KMS-11 (cell line): Measurements from ENCODE around the gene CEACAM20.
"Not testable (repeated sequence)": the region's sequence is repeated elsewhere in the genome, so short reads cannot be mapped to it uniquely, and the experiment has no call there.

Experiments used
- H2AFZ ChIP-seq: fragments of 200-600 bp; sonication (generic); 2 replicates; pipeline ENCODE4 v1.6.1; 2016; ENCODE audit warnings: antibody characterized with exemption, mixed run types, low read depth
- H3K27ac ChIP-seq: fragments of 200-600 bp; sonication (generic); 2 replicates; pipeline ENCODE4 v1.6.1; 2016; ENCODE audit warnings: mild to moderate bottlenecking, mixed run types
- H3K27me3 ChIP-seq: fragments of 200-600 bp; sonication (generic); 2 replicates; pipeline ENCODE4 v1.6.1; 2017; ENCODE audit warnings: mild to moderate bottlenecking, low read depth, mixed run types, moderate library complexity; ENCODE audit not compliant: insufficient read depth
- H3K36me3 ChIP-seq: fragments of 200-600 bp; sonication (generic); 2 replicates; pipeline ENCODE4 v1.6.1; 2017; ENCODE audit warnings: mild to moderate bottlenecking, mixed run types; ENCODE audit not compliant: insufficient read depth
- H3K4me1 ChIP-seq: fragments of 200-600 bp; sonication (generic); 2 replicates; pipeline ENCODE4 v1.6.1; 2016; ENCODE audit warnings: mild to moderate bottlenecking, low read depth, mixed run types; ENCODE audit not compliant: poor library complexity, severe bottlenecking
- H3K4me2 ChIP-seq: fragments of 200-600 bp; sonication (generic); 2 replicates; pipeline ENCODE4 v1.7.0; 2016; ENCODE audit warnings: mild to moderate bottlenecking, mixed run types
- H3K4me3 ChIP-seq: fragments of 200-600 bp; sonication (generic); IDR thresholded peaks from 2 replicates; pipeline ENCODE4 v1.6.1; 2017; ENCODE audit warnings: low read depth, low read length, mixed read lengths; ENCODE audit not compliant: insufficient read depth
- H3K79me2 ChIP-seq: fragments of 200-600 bp; sonication (generic); 2 replicates; pipeline ENCODE4 v1.6.1; 2016; ENCODE audit warnings: low read depth, mixed run types; ENCODE audit not compliant: insufficient read depth
- H3K9ac ChIP-seq: fragments of 200-600 bp; sonication (generic); 2 replicates; pipeline ENCODE4 v1.6.1; 2016; ENCODE audit warnings: mild to moderate bottlenecking, mixed run types
- H4K20me1 ChIP-seq: fragments of 200-600 bp; sonication (generic); 2 replicates; pipeline ENCODE4 v1.6.1; 2016; ENCODE audit warnings: mild to moderate bottlenecking, mixed run types; ENCODE audit not compliant: insufficient read depth
- TF ChIP-seq, protein P1 (sequence below): fragments of 200-600 bp; sonication (generic); conservative IDR thresholded peaks from 2 replicates; pipeline ENCODE4 v1.6.1; 2017; ENCODE audit warnings: low read depth, mild to moderate bottlenecking, antibody characterized with exemption, low read length, moderate library complexity, mixed read lengths

The CEACAM20 gene

GRCh38 chr19:44566984-44567383 lies 37.5 kb upstream of the CEACAM20 start:
- Histone ChIP-seq H3K36me3 (no peaks in the 10 kb centered on the region), H3K27me3 (no peaks in the 10 kb centered on the region), H3K27ac (no peak overlapping the region), H3K4me1 (peaks cover 7% of the 10 kb centered on the region), H3K9ac (no peak overlapping the region), H3K79me2 (no peaks in the 10 kb centered on the region), H2AFZ (no peak overlapping the region), H3K4me2 (no peak overlapping the region), H3K4me3 (no peak overlapping the region), H4K20me1 (no peaks in the 10 kb centered on the region)
- TF ChIP-seq, protein P1, sequence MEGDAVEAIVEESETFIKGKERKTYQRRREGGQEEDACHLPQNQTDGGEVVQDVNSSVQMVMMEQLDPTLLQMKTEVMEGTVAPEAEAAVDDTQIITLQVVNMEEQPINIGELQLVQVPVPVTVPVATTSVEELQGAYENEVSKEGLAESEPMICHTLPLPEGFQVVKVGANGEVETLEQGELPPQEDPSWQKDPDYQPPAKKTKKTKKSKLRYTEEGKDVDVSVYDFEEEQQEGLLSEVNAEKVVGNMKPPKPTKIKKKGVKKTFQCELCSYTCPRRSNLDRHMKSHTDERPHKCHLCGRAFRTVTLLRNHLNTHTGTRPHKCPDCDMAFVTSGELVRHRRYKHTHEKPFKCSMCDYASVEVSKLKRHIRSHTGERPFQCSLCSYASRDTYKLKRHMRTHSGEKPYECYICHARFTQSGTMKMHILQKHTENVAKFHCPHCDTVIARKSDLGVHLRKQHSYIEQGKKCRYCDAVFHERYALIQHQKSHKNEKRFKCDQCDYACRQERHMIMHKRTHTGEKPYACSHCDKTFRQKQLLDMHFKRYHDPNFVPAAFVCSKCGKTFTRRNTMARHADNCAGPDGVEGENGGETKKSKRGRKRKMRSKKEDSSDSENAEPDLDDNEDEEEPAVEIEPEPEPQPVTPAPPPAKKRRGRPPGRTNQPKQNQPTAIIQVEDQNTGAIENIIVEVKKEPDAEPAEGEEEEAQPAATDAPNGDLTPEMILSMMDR: no peak

- H3K79me2 ChIP-seq, H3K4me1 ChIP-seq, H3K9ac ChIP-seq, H3K27ac ChIP-seq, H3K27me3 ChIP-seq, H3K4me2 ChIP-seq, H3K36me3 ChIP-seq, H2AFZ ChIP-seq, H3K4me3 ChIP-seq, H4K20me1 ChIP-seq: not testable (repeated sequence)
Observed at GRCh38 chr19:44563086-44563655, 33.7 kb upstream of the CEACAM20 start.

GRCh38 chr19:44557933-44558332 lies 28.5 kb upstream of the CEACAM20 start:
- no peak overlapping the region for H3K4me3 ChIP-seq
- no peak overlapping the region for H3K27ac ChIP-seq
- no peak overlapping the region for H2AFZ ChIP-seq
- no peaks in the 10 kb centered on the region for H3K4me1 ChIP-seq
- no peak overlapping the region for H3K9ac ChIP-seq
- no peaks in the 10 kb centered on the region for H3K27me3 ChIP-seq
- H4K20me1 ChIP-seq: no peaks in the 10 kb centered on the region
- no peaks in the 10 kb centered on the region for H3K79me2 ChIP-seq
- TF ChIP-seq, protein P1: no peak
- H3K36me3 ChIP-seq: no peaks in the 10 kb centered on the region
- H3K4me2 ChIP-seq: no peak overlapping the region

- Histone ChIP-seq H4K20me1 (no peaks in the 10 kb centered on the region), H2AFZ (no peak overlapping the region), H3K4me3 (no peak overlapping the region), H3K36me3 (no peaks in the 10 kb centered on the region), H3K27ac (no peak overlapping the region), H3K4me1 (no peaks in the 10 kb centered on the region), H3K9ac (no peak overlapping the region), H3K79me2 (no peaks in the 10 kb centered on the region), H3K4me2 (no peak overlapping the region), H3K27me3 (no peaks in the 10 kb centered on the region)
- TF ChIP-seq, protein P1: no peak
Observed at GRCh38 chr19:44554641-44555246, 25.3 kb upstream of the CEACAM20 start.

- H3K27me3 ChIP-seq: no peaks in the 10 kb centered on the region
- no peak overlapping the region for H3K9ac ChIP-seq
- H3K4me3 ChIP-seq: no peak overlapping the region
- H3K79me2 ChIP-seq: no peaks in the 10 kb centered on the region
- H3K4me2 ChIP-seq: no peak overlapping the region
- H3K36me3 ChIP-seq: no peaks in the 10 kb centered on the region
- no peak overlapping the region for H3K27ac ChIP-seq
- H3K4me1 ChIP-seq: no peaks in the 10 kb centered on the region
- H2AFZ ChIP-seq: no peak overlapping the region
- TF ChIP-seq, protein P1: no peak
- H4K20me1 ChIP-seq: no peaks in the 10 kb centered on the region
Observed at GRCh38 chr19:44553478-44554171, 24.1 kb upstream of the CEACAM20 start.
